T-helper 17 cell (primary cell): ENCODE measurements around the gene ACSM6. TPM values are rescaled to one million over a fixed set of nuclear protein-coding genes. Genes with fewer than 3 reads are reported as not detected.
"Not testable (repeated sequence)": the region's sequence is repeated elsewhere in the genome, so short reads cannot be mapped to it uniquely, and the experiment has no call there.

Experiments used
- ATAC-seq: fragments of 150-1000 bp; cut with Tn5 transposase; 2 replicates; pipeline ENCODE4 v1.10.0; 2021; ENCODE audit warnings: mild to moderate bottlenecking, moderate library complexity
- DNase-seq, 3 donors: peaks; one replicate each; pipeline versions ENCODE4 v3.0.0 to v3.0.0-alpha.2; 2020 to 2021
- H3K9me3 ChIP-seq: one replicate; pipeline ENCODE4 v1.7.0; 2013; ENCODE audit warnings: low read length, mild to moderate bottlenecking; ENCODE audit not compliant: control insufficient read depth, poor library complexity, severe bottlenecking
- H3K27ac Mint-ChIP-seq: one replicate; pipeline ENCODE4 v1.8.0; 2022; ENCODE audit warnings: mild to moderate bottlenecking, moderate library complexity, mixed read lengths
- H3K27me3 Mint-ChIP-seq: one replicate; pipeline ENCODE4 v1.8.0; 2022; ENCODE audit warnings: mixed read lengths
- H3K36me3 Mint-ChIP-seq: one replicate; pipeline ENCODE4 v1.8.0; 2022; ENCODE audit warnings: low read depth, mixed read lengths
- H3K4me1 Mint-ChIP-seq: one replicate; pipeline ENCODE4 v1.8.0; 2022; ENCODE audit warnings: mild to moderate bottlenecking, mixed read lengths
- H3K4me3 Mint-ChIP-seq: one replicate; pipeline ENCODE4 v1.8.0; 2022; ENCODE audit warnings: mild to moderate bottlenecking, moderate library complexity, mixed read lengths
- total RNA-seq, 4 donors: library from RNA in 2 of 4; stranded (reverse) in 2 of 4; gene quantifications; one replicate each; pipeline ENCODE4 v1.2.3 and lab custom pipeline; 2022 to 2026

Gene ACSM6
- total RNA-seq, 2 donors from 2014 or later = not detected

- H3K27me3 Mint-ChIP-seq = peaks cover 19% of the 10 kb centered on the region
- no peaks in the 10 kb centered on the region for H3K36me3 Mint-ChIP-seq
- peaks cover 3% of the 10 kb centered on the region for H3K4me1 Mint-ChIP-seq
- no peak overlapping the region for H3K27ac Mint-ChIP-seq
- DNase-seq = no peak
- no peak for ATAC-seq
- no peaks in the 10 kb centered on the region for H3K9me3 ChIP-seq
- H3K4me3 Mint-ChIP-seq = no peak overlapping the region
These were observed 5.4 kb upstream of the ACSM6 start for GRCh38 chr10:95188593-95188992.

- DNase-seq = no peak
- H3K9me3 ChIP-seq = no peaks in the 10 kb centered on the region
- H3K4me1 Mint-ChIP-seq = no peaks in the 10 kb centered on the region
- no peak overlapping the region for H3K27ac Mint-ChIP-seq
- no peak overlapping the region for H3K4me3 Mint-ChIP-seq
- no peak for ATAC-seq
- H3K36me3 Mint-ChIP-seq = no peaks in the 10 kb centered on the region
- H3K27me3 Mint-ChIP-seq = no peaks in the 10 kb centered on the region
These were observed 2.0 kb downstream of the ACSM6 start for GRCh38 chr10:95196046-95196445.

- Mint-ChIP-seq H3K36me3 (no peaks in the 10 kb centered on the region), H3K27me3 (no peaks in the 10 kb centered on the region), H3K4me1 (no peaks in the 10 kb centered on the region), H3K4me3 (no peak overlapping the region), H3K27ac (no peak overlapping the region)
- DNase-seq = no peak
- no peak for ATAC-seq
- H3K9me3 ChIP-seq = no peaks in the 10 kb centered on the region
These were observed 7.7 kb downstream of the ACSM6 start for GRCh38 chr10:95201736-95202135.

- not testable (repeated sequence) for H3K27ac Mint-ChIP-seq, H3K9me3 ChIP-seq, H3K4me1 Mint-ChIP-seq, ATAC-seq, DNase-seq, H3K4me3 Mint-ChIP-seq, H3K36me3 Mint-ChIP-seq, H3K27me3 Mint-ChIP-seq
These were observed 8.8 kb downstream of the ACSM6 start for GRCh38 chr10:95202865-95203264.

GRCh38 chr10:95208702-95209391 is 14.8 kb downstream of the ACSM6 start:
- Mint-ChIP-seq H3K4me1 (no peaks in the 10 kb centered on the region), H3K36me3 (peaks cover 5% of the 10 kb centered on the region), H3K27me3 (peaks cover 4% of the 10 kb centered on the region), H3K27ac (no peak overlapping the region), H3K4me3 (no peak overlapping the region)
- peaks cover 3% of the 10 kb centered on the region for H3K9me3 ChIP-seq
- DNase-seq (no peak), ATAC-seq (no peak)

GRCh38 chr10:95209509-95210127 is 15.6 kb downstream of the ACSM6 start:
- peaks cover 3% of the 10 kb centered on the region for H3K9me3 ChIP-seq
- Mint-ChIP-seq H3K27ac (no peak overlapping the region), H3K4me1 (no peaks in the 10 kb centered on the region), H3K36me3 (peaks cover 5% of the 10 kb centered on the region), H3K4me3 (no peak overlapping the region), H3K27me3 (peaks cover 4% of the 10 kb centered on the region)
- DNase-seq (no peak), ATAC-seq (no peak)

- H3K36me3 Mint-ChIP-seq = peaks cover 5% of the 10 kb centered on the region
- ATAC-seq = no peak
- no peaks in the 10 kb centered on the region for H3K4me1 Mint-ChIP-seq
- H3K4me3 Mint-ChIP-seq = no peak overlapping the region
- no peak for DNase-seq
- peaks cover 3% of the 10 kb centered on the region for H3K9me3 ChIP-seq
- H3K27ac Mint-ChIP-seq = no peak overlapping the region
- peaks cover 4% of the 10 kb centered on the region for H3K27me3 Mint-ChIP-seq
These were observed 17.7 kb downstream of the ACSM6 start for GRCh38 chr10:95211606-95212279.

GRCh38 chr10:95214369-95214768 is 20.3 kb downstream of the ACSM6 start:
- H3K36me3 Mint-ChIP-seq = peaks cover 2% of the 10 kb centered on the region
- H3K9me3 ChIP-seq = peaks cover 3% of the 10 kb centered on the region
- ATAC-seq (no peak), DNase-seq (no peak)
- no peak overlapping the region for H3K27ac Mint-ChIP-seq
- H3K4me3 Mint-ChIP-seq = no peak overlapping the region
- no peaks in the 10 kb centered on the region for H3K4me1 Mint-ChIP-seq
- H3K27me3 Mint-ChIP-seq = no peaks in the 10 kb centered on the region

GRCh38 chr10:95214793-95215192 is 20.8 kb downstream of the ACSM6 start:
- DNase-seq (no peak), ATAC-seq (no peak)
- no peaks in the 10 kb centered on the region for H3K27me3 Mint-ChIP-seq
- no peak overlapping the region for H3K27ac Mint-ChIP-seq
- no peaks in the 10 kb centered on the region for H3K4me1 Mint-ChIP-seq
- H3K4me3 Mint-ChIP-seq = no peak overlapping the region
- H3K36me3 Mint-ChIP-seq = peaks cover 2% of the 10 kb centered on the region
- H3K9me3 ChIP-seq = peaks cover 3% of the 10 kb centered on the region

- H3K9me3 ChIP-seq = no peaks in the 10 kb centered on the region
- Mint-ChIP-seq H3K27ac (no peak overlapping the region), H3K4me1 (no peaks in the 10 kb centered on the region), H3K27me3 (no peaks in the 10 kb centered on the region), H3K36me3 (peaks cover 2% of the 10 kb centered on the region), H3K4me3 (no peak overlapping the region)
- no peak for DNase-seq
- ATAC-seq = no peak
These were observed 23.4 kb downstream of the ACSM6 start for GRCh38 chr10:95217476-95217875.

GRCh38 chr10:95220539-95220938 is 26.5 kb downstream of the ACSM6 start:
- no peak overlapping the region for H3K27ac Mint-ChIP-seq
- DNase-seq = no peak
- H3K4me1 Mint-ChIP-seq = no peaks in the 10 kb centered on the region
- H3K27me3 Mint-ChIP-seq = no peaks in the 10 kb centered on the region
- H3K36me3 Mint-ChIP-seq = no peaks in the 10 kb centered on the region
- no peaks in the 10 kb centered on the region for H3K9me3 ChIP-seq
- ATAC-seq = no peak
- no peak overlapping the region for H3K4me3 Mint-ChIP-seq

GRCh38 chr10:95221124-95221523 is 27.1 kb downstream of the ACSM6 start:
- Mint-ChIP-seq H3K4me3 (no peak overlapping the region), H3K27ac (no peak overlapping the region), H3K4me1 (no peaks in the 10 kb centered on the region), H3K36me3 (no peaks in the 10 kb centered on the region), H3K27me3 (no peaks in the 10 kb centered on the region)
- no peaks in the 10 kb centered on the region for H3K9me3 ChIP-seq
- ATAC-seq (no peak), DNase-seq (no peak)

GRCh38 chr10:95225136-95225535 is 31.1 kb downstream of the ACSM6 start:
- H3K9me3 ChIP-seq = no peaks in the 10 kb centered on the region
- Mint-ChIP-seq H3K36me3 (no peaks in the 10 kb centered on the region), H3K4me1 (no peaks in the 10 kb centered on the region), H3K27me3 (peaks cover 4% of the 10 kb centered on the region), H3K4me3 (no peak overlapping the region), H3K27ac (no peak overlapping the region)
- no peak for ATAC-seq
- no peak for DNase-seq
